OCI-M2 (cell line): ENCODE measurements around the gene ULK1.
"Not testable (repeated sequence)": the region's sequence is repeated elsewhere in the genome, so short reads cannot be mapped to it uniquely, and the experiment has no call there.

Source experiments
- DNase-seq: peaks from one replicate; lab custom pipeline; 2025; ENCODE audit not compliant: unreplicated experiment; lab: John Stamatoyannopoulos, UW

Gene ULK1

GRCh38 chr12:131861261-131862083 lies 33.0 kb upstream of the ULK1 start:
- DNase-seq: no peak

DNA sequence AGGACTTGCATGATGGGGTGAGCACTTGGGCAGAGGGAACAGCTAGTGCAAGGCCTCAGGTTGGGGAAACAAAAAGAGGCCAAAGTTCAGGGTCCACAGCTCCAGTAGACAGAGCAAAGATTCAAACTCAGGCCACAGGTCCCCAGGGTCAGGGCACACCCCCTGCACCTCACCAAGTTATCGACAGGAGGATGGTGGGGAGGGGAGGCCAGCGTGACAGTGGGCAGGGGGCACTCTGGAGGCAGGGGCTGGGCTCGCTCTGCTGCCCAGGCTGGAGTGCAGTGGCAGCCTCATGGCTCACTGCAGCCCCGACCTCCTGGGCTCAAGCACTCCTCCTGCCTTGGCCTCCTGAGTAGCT lies 32.4 kb upstream of the ULK1 start:
- no peak for DNase-seq

GRCh38 chr12:131862600-131862993 lies 31.8 kb upstream of the ULK1 start:
- no peak for DNase-seq

DNA sequence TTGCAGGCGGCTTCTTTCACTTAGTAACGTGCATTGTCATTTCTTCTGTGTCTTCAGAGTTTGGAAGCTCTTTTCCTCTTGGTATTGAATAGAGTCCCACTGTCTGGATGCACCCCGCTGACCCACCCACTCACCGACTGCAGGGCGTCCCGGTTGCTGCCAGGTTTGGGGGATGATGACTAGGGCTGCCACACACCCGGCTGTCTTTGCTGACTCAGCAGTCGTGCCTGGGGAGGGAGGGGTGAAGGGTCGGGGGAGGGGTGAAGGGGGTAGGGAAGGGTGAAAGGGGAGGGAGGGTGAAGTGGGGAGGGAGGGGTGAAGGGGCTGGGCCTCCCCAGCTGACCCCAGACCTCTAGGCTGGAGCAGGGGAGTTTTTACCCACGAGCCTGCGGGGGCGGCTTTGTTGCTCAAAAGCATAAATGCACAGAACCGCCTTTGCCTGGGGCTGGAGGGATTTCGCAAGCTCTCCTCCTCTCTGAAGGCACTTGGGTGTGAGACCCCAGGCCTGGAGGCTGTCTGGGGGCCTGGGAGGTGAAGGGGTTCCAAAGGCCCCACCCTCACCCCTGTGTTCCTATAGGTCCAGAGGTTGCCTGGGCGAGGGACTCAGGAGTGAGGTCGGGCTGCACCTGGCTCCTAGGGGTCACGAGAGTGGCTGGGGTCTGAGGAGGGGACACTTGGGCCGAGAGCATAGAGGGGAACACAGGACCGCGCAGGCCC lies 31.3 kb upstream of the ULK1 start:
- no peak for DNase-seq

DNA sequence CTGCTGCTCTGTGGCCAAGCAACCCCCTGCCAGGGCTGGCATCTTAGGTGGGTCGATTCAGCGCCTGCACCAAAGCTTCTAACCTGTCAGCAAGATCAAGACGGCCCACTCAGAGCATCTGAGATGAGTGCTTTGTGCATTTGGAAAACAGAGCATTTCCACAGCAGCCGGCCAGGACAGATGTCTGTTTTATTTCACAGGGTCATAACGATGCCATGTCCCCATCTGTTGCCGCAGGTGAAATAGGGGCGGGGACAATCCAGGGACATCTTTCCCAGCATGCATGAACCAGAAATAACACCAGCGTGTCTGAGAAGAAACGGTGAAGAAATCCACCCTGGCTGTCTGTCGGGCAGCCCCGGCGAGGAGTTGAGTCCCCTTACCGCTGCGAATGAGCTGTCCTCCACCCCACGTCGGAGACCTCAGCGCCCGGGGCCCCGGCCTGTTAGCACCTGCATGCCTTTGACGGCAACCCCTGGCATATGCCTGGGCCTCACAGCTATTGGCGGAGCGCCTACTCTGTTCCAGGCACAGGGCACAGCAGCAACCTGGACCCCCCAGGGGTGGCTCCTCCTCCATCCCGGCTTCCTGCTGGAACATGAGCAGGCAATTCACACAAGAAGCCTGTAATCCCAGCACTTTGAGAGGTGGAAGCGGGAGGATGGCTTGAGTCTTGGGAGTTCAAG lies 30.6 kb upstream of the ULK1 start:
- DNase-seq: no peak

GRCh38 chr12:131864469-131864868 lies 30.0 kb upstream of the ULK1 start:
- DNase-seq: no peak

GRCh38 chr12:131865180-131865875 lies 29.1 kb upstream of the ULK1 start:
- DNase-seq: no peak

GRCh38 chr12:131867471-131867870 lies 27.0 kb upstream of the ULK1 start:
- no peak for DNase-seq

GRCh38 chr12:131867891-131868675 lies 26.3 kb upstream of the ULK1 start:
- no peak for DNase-seq

DNA sequence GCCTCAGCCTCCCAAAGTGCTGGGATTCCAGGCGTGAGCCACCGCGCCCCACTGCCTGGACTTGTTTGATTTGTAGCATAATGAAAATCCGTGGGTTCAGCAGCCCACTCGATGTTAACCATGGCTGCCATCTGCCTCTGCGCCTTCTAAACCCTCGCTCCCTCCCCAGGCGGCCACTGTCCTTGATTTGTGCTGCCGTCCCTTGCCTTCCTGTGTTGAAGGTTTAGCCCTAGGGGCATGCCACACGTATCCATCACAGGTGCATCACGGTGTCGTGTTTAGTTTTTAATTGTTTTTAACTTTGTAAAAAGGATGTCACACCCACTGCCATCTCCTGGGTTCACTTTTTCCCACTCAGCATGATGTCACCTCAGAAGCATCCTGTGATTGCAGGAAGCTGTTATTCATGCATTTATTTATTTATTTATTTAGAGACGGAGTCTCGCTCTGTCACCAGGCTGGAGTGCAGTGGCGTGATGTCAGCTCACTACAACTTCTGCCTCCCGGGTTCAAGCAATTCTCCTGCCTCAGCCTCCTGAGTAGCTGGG lies 24.5 kb upstream of the ULK1 start:
- DNase-seq: no peak

DNA sequence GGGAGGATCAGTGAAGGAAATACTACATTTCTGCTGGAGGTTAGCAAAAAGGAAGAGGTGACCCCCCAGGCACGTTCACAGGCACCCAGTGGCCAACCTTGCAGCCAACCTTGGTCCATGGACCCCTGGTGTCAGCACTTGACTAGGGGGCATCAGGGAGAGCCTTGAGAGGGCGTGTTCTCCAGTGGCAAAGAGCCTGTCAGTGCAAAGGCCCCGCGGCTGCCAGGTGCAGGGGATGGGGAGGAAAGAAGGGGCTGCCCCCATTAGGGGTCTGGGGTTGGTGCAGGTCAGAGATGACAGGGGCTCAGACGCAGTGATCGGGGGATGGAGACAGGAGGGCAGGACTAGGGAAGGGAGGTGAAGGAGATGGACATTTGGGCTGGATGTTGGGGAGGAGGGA lies 22.7 kb upstream of the ULK1 start:
- no peak for DNase-seq

- DNase-seq: no peak
Measured at GRCh38 chr12:131872154-131873051, 22.0 kb upstream of the ULK1 start.

DNA sequence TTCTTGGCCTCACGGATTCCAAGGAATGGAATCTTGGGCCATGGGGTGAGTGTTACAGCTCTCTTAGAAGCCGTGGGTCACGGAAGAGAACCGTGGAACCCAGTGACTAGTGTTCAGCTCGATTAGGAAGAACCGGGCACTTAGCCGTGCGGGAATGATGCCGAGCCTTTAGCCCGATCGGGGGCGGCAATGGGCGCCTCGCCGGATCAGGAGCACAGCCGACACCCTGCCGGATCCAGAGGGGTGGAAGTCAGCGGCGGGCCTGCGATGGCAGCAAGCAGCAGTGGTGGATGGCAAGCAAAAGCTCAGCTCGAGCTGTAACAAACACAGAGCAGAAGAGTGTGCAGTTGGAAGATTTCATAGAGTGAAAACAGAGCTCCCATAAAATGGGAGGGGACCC lies 21.1 kb upstream of the ULK1 start:
- DNase-seq: no peak

GRCh38 chr12:131874972-131875371 lies 19.4 kb upstream of the ULK1 start:
- DNase-seq: not testable (repeated sequence)

GRCh38 chr12:131877216-131877615 lies 17.2 kb upstream of the ULK1 start:
- not testable (repeated sequence) for DNase-seq

DNA sequence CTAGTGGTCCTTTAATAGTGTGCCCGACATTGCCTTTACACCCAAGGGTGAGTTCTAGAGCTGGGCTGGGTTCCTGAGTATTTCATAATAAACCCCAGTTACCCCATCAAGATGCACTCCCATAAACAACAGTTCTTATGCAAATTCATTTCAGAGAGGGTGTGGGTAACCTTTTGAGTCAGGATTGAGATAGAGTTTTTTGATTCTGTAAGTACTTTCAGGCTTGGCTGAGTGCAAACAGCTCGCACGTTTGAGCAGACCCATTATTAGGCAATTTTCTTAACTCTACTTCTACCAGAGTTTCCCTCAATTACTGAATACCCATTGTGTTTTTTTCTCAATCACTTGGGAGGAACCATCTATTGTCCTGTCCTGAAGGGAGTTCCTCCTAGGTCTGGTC lies 16.0 kb upstream of the ULK1 start:
- DNase-seq: not testable (repeated sequence)

GRCh38 chr12:131882804-131883520 lies 11.5 kb upstream of the ULK1 start:
- DNase-seq: no peak

DNA sequence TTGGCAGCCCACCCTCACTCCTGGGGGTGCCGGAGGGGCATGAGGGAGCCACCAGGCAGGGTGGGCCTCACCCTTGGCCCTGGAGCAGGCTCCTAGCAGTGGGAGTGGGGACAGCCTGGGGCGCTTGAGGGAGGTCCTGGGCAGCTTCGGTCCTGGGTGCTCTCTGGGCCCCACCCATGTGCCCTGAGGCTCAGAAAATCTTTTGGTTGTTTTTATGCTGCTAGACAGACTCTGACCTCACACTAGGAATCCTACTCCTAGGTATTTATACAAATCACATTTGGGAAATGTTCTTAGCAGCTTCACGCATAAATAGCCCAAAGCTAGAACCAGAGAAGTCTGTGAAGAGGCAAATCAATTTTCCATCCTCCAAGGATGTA lies 10.9 kb upstream of the ULK1 start:
- DNase-seq: no peak

- DNase-seq: not testable (repeated sequence)
Measured at GRCh38 chr12:131885076-131885475, 9.3 kb upstream of the ULK1 start.
